ENCODE results near the gene FAM47B. TPM values are rescaled to one million over a fixed set of nuclear protein-coding genes. Genes with fewer than 3 reads are reported as not detected.

FAM47B gene
- total RNA-seq = not detected

GRCh38 chrX:34942496-34942895 is at the start of gene FAM47B:
TSS of gene FAM47B (plus strand) at chrX:34942796. CDS start at chrX:34942832, 36 bp downstream.

